HepG2 (cell line): ENCODE results near the gene SIVA1. TPM values are rescaled to one million over a fixed set of nuclear protein-coding genes. Genes with fewer than 3 reads are reported as not detected.

Experiments
- AGO1 ChIP-seq: fragments of 200-400 bp; formaldehyde crosslinking; IDR thresholded peaks from 2 replicates; pipeline ENCODE4 v1.6.1; 2017; ENCODE audit warnings: mild to moderate bottlenecking, low read depth, low read length, moderate library complexity; ENCODE audit not compliant: poor library complexity, severe bottlenecking
- FOXA1 ChIP-seq, 2 experiments: fragments of 450-650 bp in 1 of 2; sonication (generic) in 1 of 2; formaldehyde crosslinking in 1 of 2; IDR thresholded peaks; 2 replicates each; pipeline versions ENCODE4 v1.4.0 to v1.6.1; 2016 to 2020; ENCODE audit warnings: missing genetic modification reagents in 1 of 2
- KMT2A ChIP-seq: sonication (generic); formaldehyde crosslinking; IDR thresholded peaks from 2 replicates; pipeline ENCODE4 v1.4.0; 2020; ENCODE audit warnings: missing genetic modification reagents
- MBNL3 ChIP-seq: fragments of 250-450 bp; sonication (Bioruptor Pico); conservative IDR thresholded peaks from 2 replicates; pipeline ENCODE4 v1.8.0; 2022; ENCODE audit warnings: mild to moderate bottlenecking, inconsistent platforms
- STAG1 ChIP-seq: sonication (generic); formaldehyde crosslinking; IDR thresholded peaks from 2 replicates; pipeline ENCODE4 v1.4.0; 2020; ENCODE audit warnings: missing genetic modification reagents
- ZFAT ChIP-seq: sonication (generic); formaldehyde crosslinking; conservative IDR thresholded peaks from 2 replicates; pipeline ENCODE4 v1.8.1; 2023; ENCODE audit warnings: missing genetic modification reagents, inconsistent platforms
- ZNF367 ChIP-seq: sonication (generic); formaldehyde crosslinking; IDR thresholded peaks from 2 replicates; pipeline ENCODE4 v1.4.0; 2020; ENCODE audit warnings: missing genetic modification reagents, borderline replicate concordance
- ZNF552 ChIP-seq: sonication (generic); formaldehyde crosslinking; IDR thresholded peaks from 2 replicates; pipeline ENCODE4 v1.9.0; 2022; ENCODE audit warnings: missing genetic modification reagents, mild to moderate bottlenecking, borderline replicate concordance
- polyA plus RNA-seq, 8 experiments: library from polyadenylated mRNA; depleted of rRNA in 3 of 8; stranded (reverse) in 7 of 8; unstranded in 1 of 8; fragments of >200 nt; fragmentation: Illumina TruSeq in 4 of 8; extraction: Trizol in 4 of 8; gene quantifications; 2 replicates each; pipeline versions ENCODE4 v1.2.1 to v1.2.3, GENCODE V29; 2011 to 2016; ENCODE audit warnings: low read depth in 4 of 8, missing spikeins in 1 of 8, mixed read lengths in 1 of 8; ENCODE audit not compliant: insufficient read depth in 1 of 8
- total RNA-seq, 5 experiments: library from RNA; depleted of rRNA; stranded (reverse); fragments of >200 nt; fragmentation: Illumina TruSeq; extraction: Trizol; gene quantifications; 2 replicates each; pipeline ENCODE4 v1.2.3, GENCODE V29; 2016; ENCODE audit warnings: low read depth in 1 of 5
- TF ChIP-seq, protein P1 (sequence below): sonication (generic); formaldehyde crosslinking; IDR thresholded peaks from 2 replicates; pipeline ENCODE4 v1.8.1; 2023; ENCODE audit warnings: mild to moderate bottlenecking, missing genetic modification reagents
- TF ChIP-seq, protein P2 (sequence below): IDR thresholded peaks from 2 replicates; pipeline ENCODE4 v1.6.1; 2018; ENCODE audit warnings: missing genetic modification reagents
- TF ChIP-seq, protein P3 (sequence below): sonication (generic); formaldehyde crosslinking; IDR thresholded peaks from 2 replicates; pipeline ENCODE4 v1.8.1; 2023; ENCODE audit warnings: mild to moderate bottlenecking, inconsistent platforms, moderate library complexity, missing genetic modification reagents, borderline replicate concordance
- TF ChIP-seq, protein P4 (sequence below): sonication (generic); formaldehyde crosslinking; IDR thresholded peaks from 2 replicates; pipeline ENCODE4 v1.5.0; 2020; ENCODE audit warnings: missing genetic modification reagents, mild to moderate bottlenecking, borderline replicate concordance
- TF ChIP-seq, protein P5 (sequence below), 2 experiments: IDR thresholded peaks; 2 replicates each; pipeline ENCODE4 v1.6.1; 2011 to 2012; ENCODE audit warnings: low read length in 2 of 2, borderline replicate concordance in 1 of 2, low read depth in 1 of 2, mild to moderate bottlenecking in 1 of 2, moderate library complexity in 1 of 2
- TF ChIP-seq, protein P6 (sequence below): sonication (generic); formaldehyde crosslinking; IDR thresholded peaks from 2 replicates; pipeline ENCODE4 v1.9.0; 2021; ENCODE audit warnings: missing genetic modification reagents, mild to moderate bottlenecking, borderline replicate concordance
- TF ChIP-seq, protein P7 (sequence below): sonication (generic); formaldehyde crosslinking; IDR thresholded peaks from 2 replicates; pipeline ENCODE4 v1.5.1; 2020; ENCODE audit warnings: mild to moderate bottlenecking, missing genetic modification reagents, borderline replicate concordance

The SIVA1 gene
- total and polyA plus RNA-seq, 2 of the 13 experiments (the other 11 are each of a cell fraction or from before 2014, with no cell fraction given): 123 to 186 TPM

DNA sequence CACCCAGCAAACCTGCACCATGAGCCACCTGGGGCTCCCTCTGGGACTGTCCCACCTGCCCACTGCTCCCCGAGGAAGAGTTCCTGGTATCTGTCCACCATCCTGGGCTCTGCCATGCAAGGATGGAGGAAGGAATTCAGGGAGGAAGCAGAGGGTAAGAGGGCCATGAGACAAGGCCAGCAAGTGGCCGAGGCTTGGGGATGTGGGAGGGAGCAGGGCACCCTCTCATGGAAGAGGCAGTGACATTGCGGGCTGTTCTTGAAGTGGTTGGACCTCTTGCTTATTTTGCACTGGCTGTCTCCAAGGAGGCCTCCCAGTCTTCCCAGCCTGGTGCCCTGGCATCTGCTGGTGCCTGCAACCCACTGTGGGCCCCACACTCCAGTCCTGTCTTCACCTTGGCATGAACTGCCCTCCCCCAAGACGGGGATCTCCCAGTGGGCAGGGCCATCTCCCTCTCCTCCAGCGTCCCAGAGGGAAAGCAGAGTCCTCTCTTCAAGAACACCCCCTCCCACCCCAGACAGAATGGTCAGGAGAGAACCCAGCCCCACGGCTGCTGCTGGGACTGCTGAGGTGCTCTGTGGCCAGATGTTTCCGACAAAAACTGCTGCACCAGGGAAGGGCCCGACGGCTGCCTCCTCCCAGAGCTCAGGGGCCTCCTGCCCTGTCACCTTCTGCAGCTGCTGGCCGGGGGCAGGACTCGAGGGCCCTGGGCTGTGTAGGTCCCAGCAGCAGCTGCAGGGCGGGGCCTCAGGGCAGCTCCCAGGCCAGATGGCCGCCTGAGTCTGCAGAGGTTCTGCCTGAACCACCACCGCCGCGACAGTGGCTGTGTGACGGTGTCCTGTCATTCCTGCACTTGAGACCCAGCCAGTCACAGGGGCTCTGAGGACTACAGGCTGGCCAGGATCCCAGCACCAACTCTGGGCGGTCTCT is 44.4 kb downstream of the SIVA1 start (continued):
- TF ChIP-seq, protein P1, sequence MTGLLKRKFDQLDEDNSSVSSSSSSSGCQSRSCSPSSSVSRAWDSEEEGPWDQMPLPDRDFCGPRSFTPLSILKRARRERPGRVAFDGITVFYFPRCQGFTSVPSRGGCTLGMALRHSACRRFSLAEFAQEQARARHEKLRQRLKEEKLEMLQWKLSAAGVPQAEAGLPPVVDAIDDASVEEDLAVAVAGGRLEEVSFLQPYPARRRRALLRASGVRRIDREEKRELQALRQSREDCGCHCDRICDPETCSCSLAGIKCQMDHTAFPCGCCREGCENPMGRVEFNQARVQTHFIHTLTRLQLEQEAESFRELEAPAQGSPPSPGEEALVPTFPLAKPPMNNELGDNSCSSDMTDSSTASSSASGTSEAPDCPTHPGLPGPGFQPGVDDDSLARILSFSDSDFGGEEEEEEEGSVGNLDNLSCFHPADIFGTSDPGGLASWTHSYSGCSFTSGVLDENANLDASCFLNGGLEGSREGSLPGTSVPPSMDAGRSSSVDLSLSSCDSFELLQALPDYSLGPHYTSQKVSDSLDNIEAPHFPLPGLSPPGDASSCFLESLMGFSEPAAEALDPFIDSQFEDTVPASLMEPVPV (CRISPR knock-in tag): peak; percentile 7; the same call in 1 of the 2 replicates
- TF ChIP-seq, protein P2, sequence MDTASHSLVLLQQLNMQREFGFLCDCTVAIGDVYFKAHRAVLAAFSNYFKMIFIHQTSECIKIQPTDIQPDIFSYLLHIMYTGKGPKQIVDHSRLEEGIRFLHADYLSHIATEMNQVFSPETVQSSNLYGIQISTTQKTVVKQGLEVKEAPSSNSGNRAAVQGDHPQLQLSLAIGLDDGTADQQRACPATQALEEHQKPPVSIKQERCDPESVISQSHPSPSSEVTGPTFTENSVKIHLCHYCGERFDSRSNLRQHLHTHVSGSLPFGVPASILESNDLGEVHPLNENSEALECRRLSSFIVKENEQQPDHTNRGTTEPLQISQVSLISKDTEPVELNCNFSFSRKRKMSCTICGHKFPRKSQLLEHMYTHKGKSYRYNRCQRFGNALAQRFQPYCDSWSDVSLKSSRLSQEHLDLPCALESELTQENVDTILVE: no peak
- TF ChIP-seq FOXA1 (IDR thresholded peaks at IDR 0.05) (no peak), FOXA1 (CRISPR knock-in tag; IDR thresholded peaks at IDR 0.05) (no peak), ZNF552 (no peak), KMT2A (CRISPR knock-in tag) (no peak), ZNF367 (CRISPR knock-in tag) (no peak), AGO1 (no peak), STAG1 (CRISPR knock-in tag) (no peak), ZFAT (CRISPR knock-in tag) (no peak), MBNL3 (CRISPR knock-in tag) (no peak)
- TF ChIP-seq, protein P3, sequence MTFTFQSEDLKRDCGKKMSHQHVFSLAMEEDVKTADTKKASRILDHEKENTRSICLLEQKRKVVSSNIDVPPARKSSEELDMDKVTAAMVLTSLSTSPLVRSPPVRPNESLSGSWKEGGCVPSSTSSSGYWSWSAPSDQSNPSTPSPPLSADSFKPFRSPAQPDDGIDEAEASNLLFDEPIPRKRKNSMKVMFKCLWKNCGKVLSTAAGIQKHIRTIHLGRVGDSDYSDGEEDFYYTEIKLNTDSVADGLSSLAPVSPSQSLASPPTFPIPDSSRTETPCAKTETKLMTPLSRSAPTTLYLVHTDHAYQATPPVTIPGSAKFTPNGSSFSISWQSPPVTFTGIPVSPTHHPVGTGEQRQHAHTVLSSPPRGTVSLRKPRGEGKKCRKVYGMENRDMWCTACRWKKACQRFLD: no peak
- TF ChIP-seq, protein P4, sequence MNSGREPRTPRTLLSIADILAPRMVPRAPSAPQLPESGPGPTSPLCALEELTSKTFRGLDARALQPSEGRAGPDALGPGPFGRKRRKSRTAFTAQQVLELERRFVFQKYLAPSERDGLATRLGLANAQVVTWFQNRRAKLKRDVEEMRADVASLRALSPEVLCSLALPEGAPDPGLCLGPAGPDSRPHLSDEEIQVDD (CRISPR knock-in tag): no peak
- TF ChIP-seq, protein P5, sequence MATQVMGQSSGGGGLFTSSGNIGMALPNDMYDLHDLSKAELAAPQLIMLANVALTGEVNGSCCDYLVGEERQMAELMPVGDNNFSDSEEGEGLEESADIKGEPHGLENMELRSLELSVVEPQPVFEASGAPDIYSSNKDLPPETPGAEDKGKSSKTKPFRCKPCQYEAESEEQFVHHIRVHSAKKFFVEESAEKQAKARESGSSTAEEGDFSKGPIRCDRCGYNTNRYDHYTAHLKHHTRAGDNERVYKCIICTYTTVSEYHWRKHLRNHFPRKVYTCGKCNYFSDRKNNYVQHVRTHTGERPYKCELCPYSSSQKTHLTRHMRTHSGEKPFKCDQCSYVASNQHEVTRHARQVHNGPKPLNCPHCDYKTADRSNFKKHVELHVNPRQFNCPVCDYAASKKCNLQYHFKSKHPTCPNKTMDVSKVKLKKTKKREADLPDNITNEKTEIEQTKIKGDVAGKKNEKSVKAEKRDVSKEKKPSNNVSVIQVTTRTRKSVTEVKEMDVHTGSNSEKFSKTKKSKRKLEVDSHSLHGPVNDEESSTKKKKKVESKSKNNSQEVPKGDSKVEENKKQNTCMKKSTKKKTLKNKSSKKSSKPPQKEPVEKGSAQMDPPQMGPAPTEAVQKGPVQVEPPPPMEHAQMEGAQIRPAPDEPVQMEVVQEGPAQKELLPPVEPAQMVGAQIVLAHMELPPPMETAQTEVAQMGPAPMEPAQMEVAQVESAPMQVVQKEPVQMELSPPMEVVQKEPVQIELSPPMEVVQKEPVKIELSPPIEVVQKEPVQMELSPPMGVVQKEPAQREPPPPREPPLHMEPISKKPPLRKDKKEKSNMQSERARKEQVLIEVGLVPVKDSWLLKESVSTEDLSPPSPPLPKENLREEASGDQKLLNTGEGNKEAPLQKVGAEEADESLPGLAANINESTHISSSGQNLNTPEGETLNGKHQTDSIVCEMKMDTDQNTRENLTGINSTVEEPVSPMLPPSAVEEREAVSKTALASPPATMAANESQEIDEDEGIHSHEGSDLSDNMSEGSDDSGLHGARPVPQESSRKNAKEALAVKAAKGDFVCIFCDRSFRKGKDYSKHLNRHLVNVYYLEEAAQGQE (IDR thresholded peaks at IDR 0.05; ENCODE audit: borderline replicate concordance in 1 of 2, low read depth in 1 of 2, low read length in 2 of 2): no peak
- TF ChIP-seq, protein P6, sequence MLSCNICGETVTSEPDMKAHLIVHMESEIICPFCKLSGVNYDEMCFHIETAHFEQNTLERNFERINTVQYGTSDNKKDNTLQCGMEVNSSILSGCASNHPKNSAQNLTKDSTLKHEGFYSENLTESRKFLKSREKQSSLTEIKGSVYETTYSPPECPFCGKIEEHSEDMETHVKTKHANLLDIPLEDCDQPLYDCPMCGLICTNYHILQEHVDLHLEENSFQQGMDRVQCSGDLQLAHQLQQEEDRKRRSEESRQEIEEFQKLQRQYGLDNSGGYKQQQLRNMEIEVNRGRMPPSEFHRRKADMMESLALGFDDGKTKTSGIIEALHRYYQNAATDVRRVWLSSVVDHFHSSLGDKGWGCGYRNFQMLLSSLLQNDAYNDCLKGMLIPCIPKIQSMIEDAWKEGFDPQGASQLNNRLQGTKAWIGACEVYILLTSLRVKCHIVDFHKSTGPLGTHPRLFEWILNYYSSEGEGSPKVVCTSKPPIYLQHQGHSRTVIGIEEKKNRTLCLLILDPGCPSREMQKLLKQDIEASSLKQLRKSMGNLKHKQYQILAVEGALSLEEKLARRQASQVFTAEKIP (CRISPR knock-in tag): no peak
- TF ChIP-seq, protein P7, sequence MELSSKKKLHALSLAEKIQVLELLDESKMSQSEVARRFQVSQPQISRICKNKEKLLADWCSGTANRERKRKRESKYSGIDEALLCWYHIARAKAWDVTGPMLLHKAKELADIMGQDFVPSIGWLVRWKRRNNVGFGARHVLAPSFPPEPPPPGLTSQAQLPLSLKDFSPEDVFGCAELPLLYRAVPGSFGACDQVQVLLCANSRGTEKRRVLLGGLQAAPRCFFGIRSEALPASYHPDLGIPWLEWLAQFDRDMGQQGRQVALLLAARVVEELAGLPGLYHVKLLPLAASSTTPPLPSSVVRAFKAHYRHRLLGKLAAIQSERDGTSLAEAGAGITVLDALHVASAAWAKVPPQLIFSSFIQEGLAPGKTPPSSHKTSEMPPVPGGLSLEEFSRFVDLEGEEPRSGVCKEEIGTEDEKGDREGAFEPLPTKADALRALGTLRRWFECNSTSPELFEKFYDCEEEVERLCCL (CRISPR knock-in tag): no peak
